Stimulated activated CD4-positive, alpha-beta T cell treated with anti-CD3 and anti-CD28 coated beads, TNF-alpha, amount 100 ng/mL, for 48 hours (primary cell): ENCODE results near the gene FOXRED2.
A peak's percentile ranks its signal among the peaks of the same experiment; 100 is the strongest.
"Not testable (repeated sequence)": the region's sequence is repeated elsewhere in the genome, so short reads cannot be mapped to it uniquely, and the experiment has no call there.

ENCODE experiments used
- DNase-seq, 3 donors: peaks; one replicate each; pipeline ENCODE4 v3.0.0-alpha.2; 2020; ENCODE audit warnings: low read depth in 3 of 3

The FOXRED2 gene

DNA sequence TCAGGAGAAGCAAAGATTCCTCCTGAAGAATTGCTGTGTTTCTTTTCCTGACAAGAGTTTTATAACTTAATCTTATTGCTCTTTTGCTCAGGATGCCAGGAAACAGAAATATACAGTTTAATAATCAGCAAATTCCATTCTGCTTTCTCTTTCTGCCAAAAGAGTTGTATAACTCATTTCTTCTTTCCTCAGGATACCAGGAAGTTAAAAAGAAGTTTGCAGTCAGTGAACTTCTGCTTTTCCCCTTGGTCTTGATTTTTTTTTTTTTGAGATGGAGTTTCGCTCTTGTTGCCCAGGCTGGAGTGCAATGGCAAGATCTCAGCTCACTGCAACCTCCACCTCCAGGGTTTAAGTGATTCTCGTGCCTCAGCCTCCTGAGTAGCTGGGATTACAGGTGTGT is 13.1 kb upstream of the FOXRED2 start:
- not testable (repeated sequence) for DNase-seq

GRCh38 chr22:36514766-36515165 is 7.9 kb upstream of the FOXRED2 start:
- DNase-seq: no peak

GRCh38 chr22:36512991-36513390 is 6.2 kb upstream of the FOXRED2 start:
- DNase-seq: no peak

- DNase-seq: no peak
Measured at GRCh38 chr22:36512333-36512732, 5.5 kb upstream of the FOXRED2 start.

- DNase-seq: no peak
Measured at GRCh38 chr22:36510966-36511881, 4.4 kb upstream of the FOXRED2 start.

DNA sequence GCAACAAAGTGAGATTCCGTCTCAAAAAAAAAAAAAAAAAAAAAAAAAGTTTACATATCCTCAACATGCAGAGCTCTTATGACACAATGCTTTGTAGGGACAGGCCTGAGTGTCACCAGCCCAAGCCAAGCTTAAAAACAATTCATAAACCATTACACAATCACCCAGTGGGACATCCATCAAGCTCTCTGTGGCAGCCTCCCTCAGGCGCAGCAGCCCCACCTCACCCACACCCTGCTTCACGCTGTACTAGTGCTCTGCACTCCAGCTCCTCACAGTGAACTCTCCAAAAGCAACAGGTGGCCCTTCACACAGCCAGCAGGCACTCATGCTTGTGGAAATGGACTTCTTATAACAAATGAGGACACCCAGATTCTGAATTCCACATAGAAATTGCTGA is 3.5 kb upstream of the FOXRED2 start:
- no peak for DNase-seq

DNA sequence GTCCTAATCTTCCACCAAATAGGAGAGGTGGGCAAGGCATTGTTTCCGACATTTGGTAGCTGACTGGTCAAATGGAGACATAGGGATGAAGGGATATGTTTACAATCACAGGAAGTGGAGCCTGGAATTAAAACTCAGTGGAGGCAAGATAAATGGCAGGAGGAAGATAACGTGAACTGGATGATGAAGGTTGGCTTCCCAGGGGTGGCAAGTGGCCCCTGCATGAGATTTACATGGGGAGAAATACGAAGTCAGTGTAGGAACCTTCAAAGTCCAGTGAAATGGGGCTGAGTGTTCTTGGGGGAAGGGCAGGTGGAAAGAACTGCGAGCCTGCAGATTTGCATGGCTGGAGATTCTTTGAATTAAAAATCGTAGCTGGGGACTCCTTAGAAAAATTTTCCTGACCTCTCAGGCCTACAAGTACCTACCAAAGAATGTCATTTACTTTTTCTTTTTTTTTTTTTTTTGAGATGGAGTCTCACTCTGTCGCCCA is 724 bp upstream of the FOXRED2 start:
- no peak for DNase-seq

GRCh38 chr22:36505998-36506635 is 723 bp downstream of the FOXRED2 start:
- DNase-seq: no peak

DNA sequence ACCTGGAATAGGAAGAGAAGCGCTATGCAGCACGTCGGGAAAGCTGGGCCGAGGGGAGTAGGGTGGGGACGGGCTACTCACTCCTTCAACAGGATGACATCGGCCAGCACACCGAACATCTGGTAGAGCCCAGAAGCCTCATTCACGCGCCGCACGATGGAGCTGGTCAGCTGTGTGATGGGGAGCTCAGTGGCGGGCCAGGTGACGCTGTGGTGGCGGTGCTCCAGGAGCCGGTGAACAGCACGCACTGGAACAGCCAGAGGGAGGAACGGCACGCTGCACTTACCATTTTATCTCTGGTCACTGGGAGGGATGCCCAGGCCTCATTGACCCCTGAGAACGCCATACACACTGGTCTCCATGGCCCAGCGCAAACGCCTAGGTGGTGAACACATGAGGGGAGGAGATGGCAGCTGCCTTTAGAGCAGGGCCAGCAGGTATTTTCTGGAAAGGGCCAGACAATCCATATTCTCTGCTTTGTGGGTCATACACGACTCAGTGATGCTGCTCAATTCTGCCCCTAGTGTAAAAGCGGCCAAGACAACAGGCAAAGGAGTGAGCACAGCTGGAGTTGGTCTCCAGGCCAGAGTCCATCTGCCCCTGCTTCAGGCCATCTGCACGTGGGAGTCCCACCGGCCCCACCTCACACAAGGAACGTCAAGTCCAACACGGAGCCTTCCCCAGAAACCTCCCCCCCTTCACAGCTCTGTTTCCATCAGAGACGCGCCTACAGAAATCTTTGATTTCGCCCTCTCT is 8.8 kb downstream of the FOXRED2 start:
- no peak for DNase-seq

DNA sequence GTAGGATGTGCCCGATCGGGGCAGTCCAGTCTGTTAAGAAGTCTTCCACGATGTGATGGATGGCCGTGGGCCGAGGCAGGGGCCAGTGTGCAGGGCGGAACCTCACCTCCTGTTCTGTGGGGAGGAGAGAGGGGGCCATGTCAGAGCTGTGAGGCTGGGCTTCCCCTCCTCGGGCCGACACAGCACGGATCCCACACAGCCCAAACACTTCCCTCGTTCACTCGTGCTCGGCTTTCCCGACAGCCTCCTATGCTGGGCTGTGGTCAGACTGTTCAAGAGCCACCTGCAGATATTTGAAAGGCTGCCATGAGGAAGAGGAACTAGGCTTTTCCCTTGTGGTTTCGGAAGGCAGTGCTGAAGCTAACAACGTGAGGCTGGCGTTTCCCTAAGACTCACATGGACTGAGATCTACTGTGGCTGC is 13.1 kb downstream of the FOXRED2 start:
- no peak for DNase-seq

DNA sequence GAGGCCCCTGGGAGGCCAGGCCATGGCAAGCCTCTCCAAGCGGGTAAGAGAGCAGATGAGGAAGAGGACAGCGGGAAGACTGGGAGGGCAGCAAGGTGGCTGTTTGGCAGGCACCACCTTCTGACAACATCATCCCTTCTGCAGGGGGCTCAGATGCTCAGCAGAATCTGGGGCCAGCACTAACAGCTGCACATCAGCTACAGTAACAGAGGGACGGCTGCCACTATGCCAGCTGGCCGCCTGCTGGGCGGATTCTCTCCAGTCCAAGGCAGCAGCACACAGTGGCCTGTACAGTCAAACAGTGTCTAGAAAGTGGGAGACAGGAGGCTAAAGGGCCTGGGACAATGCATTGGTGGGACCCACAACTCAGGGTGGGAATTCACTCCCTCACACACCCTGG is 14.7 kb downstream of the FOXRED2 start:
- no peak for DNase-seq

DNA sequence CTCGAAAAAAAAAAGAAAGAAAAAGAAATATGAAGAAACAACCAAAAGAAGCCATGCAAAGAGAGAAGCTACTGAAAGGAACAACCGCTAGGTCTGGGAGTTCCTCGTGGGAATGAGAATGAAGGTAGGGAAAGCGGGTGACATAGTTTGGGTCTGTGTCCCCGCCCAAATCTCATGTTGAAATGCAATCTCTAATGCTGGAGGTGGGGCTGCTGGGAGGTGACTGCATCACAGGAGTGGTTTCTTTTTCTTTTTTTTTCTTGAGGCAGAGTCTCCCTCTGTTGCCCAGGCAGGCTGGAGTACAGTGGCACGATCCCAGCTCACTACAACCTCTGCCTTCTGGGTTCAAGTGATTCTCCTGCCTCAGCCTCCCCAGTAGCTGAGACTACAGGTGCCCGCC is 15.7 kb downstream of the FOXRED2 start:
- DNase-seq: no peak

DNA sequence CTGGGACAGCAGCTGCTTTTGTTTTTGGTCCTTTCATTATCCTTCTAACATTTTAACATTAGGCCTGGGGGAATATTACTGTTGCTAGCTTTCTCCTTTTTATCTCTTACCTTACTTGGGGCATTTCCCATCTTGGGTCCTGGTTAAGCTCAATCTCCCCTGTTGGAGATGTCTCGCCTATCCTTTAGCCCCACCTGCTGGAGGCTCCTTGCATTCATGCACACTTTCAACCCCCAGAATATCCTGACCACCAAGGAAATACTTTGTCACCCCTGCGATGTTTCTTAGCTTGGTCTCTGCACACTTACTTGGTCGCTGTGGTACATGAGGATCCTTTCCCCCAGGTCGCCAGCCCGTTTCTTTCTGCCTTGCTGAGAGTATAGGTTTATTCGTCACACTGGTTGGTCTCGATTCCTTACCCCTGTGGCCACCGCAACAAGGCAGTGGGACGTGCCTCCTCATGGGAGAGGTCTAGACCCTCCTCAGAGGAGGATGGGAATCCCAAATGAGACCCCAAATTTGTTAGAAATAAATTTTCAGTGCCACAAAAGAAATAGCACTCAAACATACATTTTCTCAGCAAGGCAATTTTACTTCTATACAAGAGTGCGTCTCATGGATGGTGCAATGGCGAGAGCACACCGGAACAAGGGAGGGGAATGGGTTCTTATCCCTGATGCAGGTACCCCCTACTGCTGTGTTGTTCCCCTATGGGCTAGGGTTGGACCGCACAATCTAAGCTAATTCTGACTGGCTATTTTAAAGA is 20.0 kb downstream of the FOXRED2 start:
- peak; percentile 35 to 55 (median 44) for DNase-seq

DNA sequence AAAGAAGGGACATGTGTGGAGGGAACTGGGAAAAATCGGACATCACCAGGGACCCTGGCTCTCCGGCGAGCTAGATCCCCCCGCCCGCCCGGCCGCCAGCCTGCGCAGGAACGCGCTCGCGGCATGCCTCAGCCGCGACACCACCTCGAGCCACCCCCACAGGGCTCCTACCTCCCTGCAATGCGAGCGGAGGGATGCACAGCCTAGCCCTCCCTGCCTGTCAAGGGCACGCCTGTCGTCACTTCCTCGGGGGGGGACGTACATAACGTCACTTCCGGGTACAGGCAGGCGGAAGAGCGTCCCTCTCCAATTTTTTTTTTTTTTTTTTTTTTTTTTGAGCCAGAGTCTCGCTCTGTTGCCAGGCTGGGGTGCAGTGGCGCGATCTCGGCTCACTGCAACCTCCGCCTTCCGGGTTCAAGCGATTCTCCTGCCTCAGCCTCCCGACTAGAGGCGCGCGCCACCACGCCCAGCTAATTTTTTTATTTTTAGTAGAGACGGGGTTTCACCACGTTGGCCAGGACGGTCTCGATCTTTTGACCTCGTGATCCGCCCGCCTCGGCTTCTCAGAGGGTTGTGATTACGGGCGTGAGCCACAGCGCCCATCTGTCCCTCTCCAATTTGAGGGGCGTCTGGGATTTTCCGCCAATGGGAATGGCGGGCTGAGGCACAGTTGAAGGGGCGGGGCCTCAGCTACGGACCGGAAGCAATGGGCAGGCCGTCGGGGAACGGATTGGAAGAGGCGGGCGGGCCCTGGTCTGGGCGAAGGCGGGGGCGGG is 25.3 kb downstream of the FOXRED2 start, which contains the start of gene TXN2:
TSS of gene TXN2 (minus strand) at position 248 of the 776 bp plus-strand sequence. CDS start 803 bp downstream, outside the sequence.
- peak; percentile 91 to 99 (median 93) for DNase-seq

- DNase-seq: no peak
Measured at GRCh38 chr22:36480941-36481392, 25.9 kb downstream of the FOXRED2 start.

- no peak for DNase-seq
Measured at GRCh38 chr22:36478966-36479365, 27.9 kb downstream of the FOXRED2 start.

- no peak for DNase-seq
Measured at GRCh38 chr22:36475341-36475740, 31.5 kb downstream of the FOXRED2 start.

DNA sequence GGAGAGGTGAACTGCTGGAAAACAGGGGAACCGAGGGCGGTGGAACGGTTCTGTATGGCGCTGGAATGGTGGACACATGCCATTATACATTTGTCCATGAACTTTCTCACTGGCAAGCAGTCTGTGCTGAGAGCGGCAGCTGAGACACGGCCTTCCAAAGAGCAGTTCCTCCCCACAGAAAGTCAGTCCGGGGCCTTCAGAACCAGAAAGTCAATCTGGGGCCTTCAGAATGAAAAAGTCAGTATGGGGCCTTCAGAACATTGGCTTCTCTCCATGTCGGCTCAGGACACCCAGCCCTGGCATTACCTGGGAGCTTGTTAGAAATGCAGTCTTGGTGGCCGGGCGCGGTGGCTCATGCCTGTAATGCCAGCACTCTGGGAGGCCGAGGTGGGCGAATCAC is 34.2 kb downstream of the FOXRED2 start:
- no peak for DNase-seq

DNA sequence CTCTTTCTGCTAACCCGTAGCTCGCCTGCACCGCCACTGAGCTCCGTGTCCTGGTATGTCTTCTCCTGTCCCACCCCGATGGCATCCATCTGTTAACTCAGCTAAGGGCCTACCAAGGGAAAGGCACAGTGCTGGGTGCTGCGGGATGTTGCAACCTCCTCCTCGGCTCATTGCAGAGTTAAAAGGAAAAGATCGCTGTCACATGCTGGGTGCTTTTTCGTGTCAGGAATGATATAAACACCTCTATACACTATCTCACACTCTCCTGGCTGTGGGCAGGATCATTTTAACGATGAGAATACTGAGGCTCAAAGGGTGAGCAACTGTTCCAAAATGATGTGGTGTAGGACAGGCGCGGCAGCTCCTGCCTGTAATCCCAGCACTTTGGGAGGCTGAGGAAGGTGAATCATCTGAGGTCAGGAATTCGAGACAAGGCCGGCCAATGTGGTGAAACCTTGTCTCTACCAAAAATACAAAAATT is 35.5 kb downstream of the FOXRED2 start:
- no peak for DNase-seq

GRCh38 chr22:36470994-36471331 is 35.9 kb downstream of the FOXRED2 start:
- no peak for DNase-seq
